ENCODE data around the gene CD244.
"Not testable (repeated sequence)": the region's sequence is repeated elsewhere in the genome, so short reads cannot be mapped to it uniquely, and the experiment has no call there.

CD244 gene

DNA sequence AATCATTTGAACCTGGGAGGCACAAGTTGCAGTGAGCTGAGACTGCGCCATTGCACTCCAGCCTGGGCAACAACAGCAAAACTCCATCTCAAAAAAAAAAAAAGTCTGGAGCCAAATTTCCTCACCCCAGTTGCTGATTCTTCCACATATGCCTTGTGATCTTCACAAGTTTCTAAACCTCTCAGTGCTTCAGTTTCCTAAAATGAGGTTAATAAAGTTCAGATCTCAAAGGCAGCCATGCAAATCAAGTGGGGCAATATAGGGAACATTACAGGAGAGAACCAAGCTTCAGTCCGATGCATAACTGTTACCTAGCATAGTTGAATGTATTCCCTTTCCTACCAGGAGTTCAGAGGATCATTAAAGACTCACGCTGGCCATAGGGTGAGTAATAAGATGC is 17.5 kb upstream of the CD244 start:
- no peak for FAIRE-seq
- DNase-seq (ENCODE audit: insufficient read length, low spot score), result no peak

DNA sequence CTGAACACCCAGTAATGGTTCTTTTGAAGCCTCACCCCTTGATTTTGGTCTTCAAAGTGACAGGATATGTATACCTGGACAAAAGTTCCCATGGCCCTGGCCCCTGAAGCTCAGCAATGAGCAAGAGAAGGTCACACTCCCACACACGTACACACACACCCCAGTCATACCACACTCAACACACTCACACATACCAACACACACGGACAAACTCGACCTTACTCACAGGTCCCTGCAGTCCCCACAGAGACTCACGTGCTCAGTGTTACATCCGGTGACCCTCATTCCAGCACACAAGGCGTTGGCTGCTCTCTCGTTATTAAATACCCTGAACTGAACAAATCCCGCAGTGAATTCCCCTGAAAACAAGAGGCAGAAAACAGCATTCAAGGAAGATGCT is 16.4 kb upstream of the CD244 start:
- no peak for DNase-seq (ENCODE audit: insufficient read length, low spot score)
- FAIRE-seq, result no peak

DNA sequence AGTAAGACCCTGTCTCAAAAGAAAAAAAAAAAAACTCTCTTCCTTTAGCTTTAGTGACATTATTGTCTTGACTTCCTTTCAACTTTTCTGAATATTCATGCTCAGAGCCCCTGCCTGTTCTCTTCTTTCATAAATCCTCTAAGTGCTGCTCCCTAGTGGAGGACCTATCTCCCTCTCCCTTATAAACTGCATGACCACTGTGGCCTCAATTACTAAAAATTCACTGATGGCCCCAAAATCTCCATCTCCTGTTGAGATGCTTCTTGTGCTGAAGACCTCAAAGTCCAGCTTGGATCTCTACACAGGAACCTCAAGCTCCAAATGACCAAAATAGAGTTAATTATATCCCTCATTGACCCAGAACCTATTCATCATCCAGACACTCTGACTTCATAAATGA is 14.5 kb upstream of the CD244 start:
- no peak for DNase-seq (ENCODE audit: insufficient read length, low spot score)
- FAIRE-seq, result no peak

DNA sequence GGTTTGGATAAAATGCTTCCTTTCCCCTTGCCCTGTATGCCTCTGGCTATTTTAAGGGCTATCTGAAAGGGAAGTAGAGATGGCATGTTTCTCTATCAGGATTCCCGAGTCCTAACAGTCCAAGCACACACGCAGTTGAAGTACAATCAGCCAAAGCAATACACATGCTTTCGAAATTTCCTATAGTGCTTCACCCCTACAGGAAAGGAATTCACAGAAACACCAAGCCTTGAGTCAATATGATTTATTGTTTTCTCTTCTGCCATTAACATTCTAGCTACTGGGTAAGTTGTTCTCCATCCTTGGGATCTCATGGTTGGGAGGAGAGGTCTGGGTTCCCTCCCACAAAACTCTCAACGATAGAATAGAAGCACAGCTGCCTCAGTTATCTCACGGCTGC is 13.6 kb upstream of the CD244 start:
- no peak for FAIRE-seq
- no peak for DNase-seq (ENCODE audit: insufficient read length, low spot score)

DNA sequence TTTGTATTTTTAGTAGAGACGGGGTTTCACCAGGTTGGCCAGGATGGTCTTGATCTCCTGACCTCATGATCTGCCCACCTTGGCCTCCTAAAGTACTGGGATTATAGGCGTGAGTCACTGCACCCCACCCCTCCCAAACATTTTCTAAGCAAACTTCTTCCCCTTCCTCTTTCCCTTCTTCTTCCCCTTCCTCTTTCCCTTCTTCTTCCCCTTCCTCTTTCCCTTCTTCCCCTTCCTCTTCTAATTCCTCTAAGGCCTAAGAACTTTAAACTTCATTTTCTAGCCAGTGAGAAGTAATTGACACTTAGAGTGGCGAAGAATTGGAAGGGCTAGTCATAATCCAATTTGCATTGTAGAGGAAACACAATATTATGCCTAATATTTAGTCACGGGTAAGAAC is 12.9 kb upstream of the CD244 start:
- FAIRE-seq; DNase-seq (ENCODE audit: insufficient read length, low spot score): not testable (repeated sequence)

DNA sequence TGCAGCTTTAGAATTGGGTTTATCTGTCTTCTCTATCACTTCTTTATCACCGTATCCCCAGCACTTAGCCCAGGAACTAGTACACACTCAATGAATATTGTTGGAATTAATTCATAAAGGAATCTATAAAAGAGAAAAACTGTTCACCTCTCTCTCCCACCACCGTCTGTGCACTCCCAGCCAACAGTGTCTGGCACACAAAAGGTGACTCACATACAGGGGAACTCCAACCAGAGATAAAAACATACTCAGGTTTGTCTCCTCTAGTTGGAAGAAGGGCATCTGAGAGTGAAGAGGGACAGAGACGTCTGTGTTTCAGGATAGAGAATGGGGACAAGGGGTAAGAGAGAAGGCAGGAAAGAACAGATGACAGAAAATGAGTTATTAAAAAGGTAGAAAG is 12.2 kb upstream of the CD244 start:
- DNase-seq (ENCODE audit: insufficient read length, low spot score) (no peak), FAIRE-seq (no peak)

DNA sequence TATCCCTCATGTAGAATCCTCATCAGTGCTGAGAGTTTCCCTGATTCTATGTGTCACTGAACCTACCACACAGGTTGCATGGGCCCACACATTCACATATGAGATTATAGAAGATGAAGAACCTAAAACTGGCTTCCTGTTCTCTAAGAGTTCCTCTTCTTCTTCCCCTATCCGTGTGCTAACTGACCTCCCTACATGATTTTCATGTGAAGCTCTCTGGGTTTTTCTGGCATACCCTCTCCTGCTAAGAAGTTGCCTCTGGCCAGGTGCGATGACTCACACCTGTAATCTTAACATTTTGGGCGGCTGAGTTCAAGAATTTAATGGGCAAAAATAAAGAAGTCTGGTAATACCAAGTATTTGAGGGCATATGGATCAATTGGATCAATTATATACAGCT is 5.5 kb upstream of the CD244 start:
- FAIRE-seq, result no peak
- no peak for DNase-seq (ENCODE audit: insufficient read length, low spot score)

DNA sequence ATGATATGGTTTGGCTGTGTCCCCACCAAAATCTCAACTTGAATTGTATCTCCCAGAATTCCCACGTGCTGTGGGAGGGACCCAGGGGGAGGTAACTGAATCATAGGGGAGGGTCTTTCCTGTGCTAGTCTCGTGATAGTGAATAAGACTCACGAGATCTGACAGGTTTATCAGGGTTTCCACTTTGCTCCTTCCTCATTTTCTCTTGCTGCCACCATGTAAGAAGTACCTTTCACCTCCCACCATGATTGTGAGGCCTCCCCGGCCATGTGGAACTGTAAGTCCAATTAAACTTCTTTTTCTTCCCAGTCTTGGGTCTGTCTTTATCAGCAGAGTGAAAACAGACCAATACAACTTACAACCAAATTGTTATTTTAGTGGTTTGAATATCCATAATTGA is 5.0 kb upstream of the CD244 start:
- not testable (repeated sequence) for DNase-seq (ENCODE audit: insufficient read length, low spot score); FAIRE-seq

DNA sequence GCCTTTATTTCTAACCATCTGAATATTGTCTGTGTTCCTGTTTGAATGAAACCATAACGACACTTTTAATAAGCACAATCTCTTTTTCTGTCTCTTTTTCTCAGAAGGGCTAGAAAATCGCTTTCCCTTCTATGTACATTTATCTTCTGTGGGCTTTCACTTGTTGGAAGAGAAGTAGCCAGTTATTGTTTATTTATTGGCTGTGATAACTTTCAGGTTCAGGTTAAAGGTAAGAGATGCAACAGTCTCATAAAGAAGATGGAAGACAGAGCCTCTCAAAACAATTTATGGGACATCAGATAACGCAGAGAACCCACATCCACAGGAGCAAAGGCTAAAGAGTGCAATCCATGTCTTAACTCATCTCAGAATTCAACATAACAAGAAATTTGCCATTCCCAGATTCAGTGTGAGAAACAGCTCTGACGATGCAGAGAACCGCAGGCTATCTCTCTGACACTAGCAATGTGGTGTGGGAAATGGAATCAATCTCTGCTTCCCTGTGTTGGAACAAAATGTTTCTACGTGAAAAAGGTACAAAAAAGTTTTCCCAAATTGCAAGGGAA is 4.1 kb upstream of the CD244 start:
- no peak for DNase-seq (ENCODE audit: insufficient read length, low spot score)
- FAIRE-seq, result no peak

DNA sequence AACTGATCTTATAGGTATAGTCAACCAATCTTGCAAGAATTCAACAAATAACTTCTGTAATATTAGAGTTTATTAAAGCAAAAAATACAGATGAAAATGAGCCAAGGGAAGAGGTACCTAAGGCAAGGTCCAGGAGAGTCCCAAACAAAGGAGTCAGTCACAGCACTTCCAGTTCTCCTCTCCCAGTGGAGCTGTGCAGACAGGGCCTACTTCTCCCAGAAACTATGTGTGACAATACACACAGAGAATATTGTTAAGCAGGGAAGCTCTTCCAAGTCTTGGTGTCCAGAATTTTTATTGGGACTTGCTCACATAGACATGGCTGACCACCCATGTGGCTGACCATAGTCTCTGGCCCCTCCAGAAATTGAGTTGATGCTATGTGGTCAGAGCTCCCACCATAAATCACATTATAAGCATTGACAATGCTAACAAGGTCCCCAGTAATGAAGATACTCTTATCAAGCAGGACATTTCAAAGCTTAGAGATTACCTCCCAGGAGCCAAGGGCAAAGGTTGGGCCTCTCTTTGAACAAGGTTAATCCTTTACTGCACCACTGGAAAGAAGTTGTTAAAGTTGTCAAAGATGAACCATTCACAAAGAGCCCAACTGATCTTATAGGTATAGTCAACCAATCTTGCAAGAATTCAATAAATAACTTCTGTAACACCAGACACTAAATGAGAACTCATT is 3.5 kb upstream of the CD244 start:
- FAIRE-seq, result no peak
- DNase-seq (ENCODE audit: insufficient read length, low spot score), result no peak

DNA sequence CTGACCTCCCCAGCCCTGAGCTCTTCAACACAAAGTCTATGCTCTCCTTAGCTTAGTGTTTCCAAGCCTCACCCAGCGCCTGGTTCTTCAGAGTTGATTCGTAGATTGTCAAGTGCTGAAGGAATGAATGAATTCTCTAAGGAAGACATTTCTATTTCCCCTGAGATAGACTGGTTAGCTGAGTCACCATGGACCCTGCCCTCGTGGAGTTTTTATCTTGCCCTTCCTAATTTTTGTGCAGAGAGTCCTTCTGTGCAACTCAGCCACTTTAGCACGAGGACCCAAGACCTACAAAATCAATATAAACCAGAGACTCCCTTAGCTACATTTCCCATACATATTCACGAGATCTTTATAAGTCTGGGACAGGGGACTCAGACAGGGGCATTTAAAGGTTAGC is 2.6 kb upstream of the CD244 start:
- DNase-seq (ENCODE audit: insufficient read length, low spot score), result no peak
- FAIRE-seq, result no peak

DNA sequence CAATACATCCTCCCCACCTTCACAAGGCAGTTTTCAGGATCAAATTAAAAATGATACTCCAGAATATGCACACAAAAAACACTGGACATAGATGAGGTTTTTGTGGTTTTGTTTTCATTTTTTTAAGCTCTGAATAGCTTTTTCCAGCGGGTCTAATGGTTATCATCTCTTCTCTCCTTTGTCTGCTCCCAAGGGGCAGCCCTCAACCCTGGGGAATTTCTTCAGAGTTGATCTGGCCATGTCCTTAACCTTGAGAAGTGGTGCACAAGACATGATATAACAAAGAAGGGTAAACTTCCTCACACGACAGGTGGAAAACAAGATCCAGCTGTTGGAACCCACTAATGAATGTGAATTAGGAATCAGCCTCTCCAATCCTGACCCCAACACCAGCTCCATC is 1.5 kb upstream of the CD244 start:
- no peak for FAIRE-seq

DNA sequence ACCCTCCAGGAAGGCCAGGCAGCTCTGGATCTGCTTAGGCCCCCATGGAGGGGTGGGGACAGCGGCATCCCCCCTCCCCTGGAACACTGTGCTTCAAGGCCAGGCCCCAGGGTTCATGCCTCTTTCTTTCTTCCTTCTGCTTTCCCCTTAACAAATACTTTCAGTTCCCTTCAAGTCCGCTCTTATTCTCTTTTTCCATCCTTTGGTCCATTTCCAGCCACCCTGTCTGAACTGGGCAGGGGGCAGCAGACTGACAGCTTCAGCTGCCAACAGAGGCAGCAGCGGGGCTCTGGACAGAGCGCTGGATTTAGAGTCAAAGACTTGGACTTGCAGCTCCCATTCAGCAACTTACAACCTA is 1.1 kb upstream of the CD244 start:
- FAIRE-seq, result no peak
- DNase-seq (ENCODE audit: insufficient read length, low spot score), result no peak

More for the DNA sequence above, 1.5 kb upstream of the CD244 start:
- DNase-seq (ENCODE audit: insufficient read length, low spot score), result no peak

DNA sequence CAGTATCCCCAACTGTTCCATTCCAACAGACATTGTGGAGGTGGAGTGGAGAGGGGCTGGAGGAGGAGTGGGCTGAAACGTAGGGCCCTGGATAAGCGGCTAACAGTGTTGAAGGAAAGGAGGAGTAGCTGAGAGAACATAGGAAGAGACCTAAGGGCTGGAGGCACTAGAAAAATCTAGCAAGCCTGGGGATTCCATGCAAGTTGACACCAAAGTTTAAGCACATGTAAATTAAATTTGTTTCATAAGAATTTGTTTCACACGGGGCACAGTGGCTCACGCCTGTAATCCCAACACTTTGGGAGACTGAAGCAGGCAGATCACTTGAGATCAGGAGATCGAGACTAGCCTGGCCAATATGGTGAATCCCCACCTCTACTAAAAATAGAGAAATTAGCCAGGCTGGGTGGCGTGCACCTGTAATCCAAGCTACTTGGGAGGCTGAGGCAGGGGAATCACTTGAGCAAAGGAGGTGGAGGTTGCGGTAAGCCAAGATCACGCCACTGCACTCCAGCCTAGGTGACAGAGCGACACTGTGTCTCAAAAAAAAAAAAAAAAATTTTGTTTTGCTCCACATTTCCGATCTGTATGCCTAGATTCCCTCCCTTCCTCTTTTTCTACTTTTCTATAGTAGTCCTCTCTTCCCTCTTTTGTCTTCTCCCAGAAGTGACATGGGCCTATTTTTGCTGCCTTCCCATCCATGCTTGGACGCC is 530 bp upstream of the CD244 start:
- FAIRE-seq, result no peak
- DNase-seq (ENCODE audit: insufficient read length, low spot score), result no peak

DNA sequence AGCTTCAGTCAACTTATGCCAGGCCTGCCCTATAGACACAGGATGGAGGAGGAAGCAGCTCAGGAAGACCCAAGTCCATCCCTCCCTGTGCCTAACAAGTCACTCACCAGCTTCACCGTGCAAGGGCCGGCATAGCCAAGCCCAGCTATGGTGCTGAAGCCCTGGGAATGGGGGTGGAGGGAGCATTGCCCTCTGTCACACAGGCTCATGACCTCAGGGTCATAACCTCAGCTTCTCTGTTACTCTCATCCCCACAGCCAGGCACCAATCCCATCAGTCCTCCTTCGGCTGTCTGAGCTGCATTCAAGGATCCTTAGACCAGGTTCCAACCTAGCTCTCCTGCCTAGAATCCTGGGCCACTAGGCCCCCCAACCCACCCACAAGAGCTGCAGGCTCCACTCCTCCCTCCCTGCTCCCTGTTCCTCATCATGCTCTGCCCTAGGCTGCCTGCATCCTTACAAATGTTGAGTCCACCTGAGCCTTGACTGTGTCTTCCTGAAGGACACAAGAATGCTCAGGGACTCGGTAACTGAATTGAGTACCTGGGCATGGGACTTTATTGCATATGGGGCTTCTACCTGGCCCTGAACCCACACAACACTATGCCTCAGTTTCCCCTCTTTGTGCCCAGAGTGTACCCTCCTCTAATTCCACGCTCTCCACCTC is 1.7 kb downstream of the CD244 start:
- no peak for FAIRE-seq
- DNase-seq (ENCODE audit: insufficient read length, low spot score), result no peak

DNA sequence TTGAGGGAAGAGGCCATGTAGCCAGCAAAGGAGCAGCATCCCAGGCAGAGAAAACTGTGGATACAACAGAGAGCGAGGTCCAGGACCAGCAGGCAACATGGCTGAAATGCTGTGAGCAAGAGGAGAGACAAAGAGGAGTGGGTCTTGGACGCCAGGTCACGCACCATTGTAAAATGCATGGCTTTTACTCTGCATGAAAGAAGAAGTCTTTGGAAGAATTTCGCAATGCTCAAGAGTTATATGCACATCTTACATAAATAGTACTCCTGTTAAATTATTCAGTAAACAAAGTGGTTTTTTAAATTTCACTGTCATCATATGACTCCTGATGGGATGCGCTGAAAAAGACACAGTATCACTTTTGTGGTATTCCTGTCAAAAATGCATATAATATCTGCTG is 3.5 kb downstream of the CD244 start:
- no peak for DNase-seq (ENCODE audit: insufficient read length, low spot score)
- FAIRE-seq, result no peak

DNA sequence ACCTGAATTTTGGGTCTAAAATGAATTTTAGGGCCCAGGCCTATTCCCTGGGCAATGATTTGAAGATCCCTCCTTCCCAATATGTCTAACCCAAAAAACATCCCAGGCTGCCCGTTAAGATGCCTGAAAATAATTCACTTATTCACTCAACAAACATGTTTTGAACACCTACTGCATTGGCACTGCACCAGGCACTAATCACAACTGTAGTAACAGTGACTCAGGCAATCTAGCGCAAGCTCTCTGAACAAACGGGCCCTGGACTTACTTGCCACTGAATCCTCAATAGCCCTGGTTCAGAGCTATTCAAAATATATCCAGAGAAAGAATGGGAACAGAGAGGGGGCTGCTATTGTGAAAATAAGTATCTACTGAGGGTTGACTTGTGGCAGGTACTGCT is 4.2 kb downstream of the CD244 start:
- DNase-seq (ENCODE audit: insufficient read length, low spot score), result no peak
- FAIRE-seq, result no peak

DNA sequence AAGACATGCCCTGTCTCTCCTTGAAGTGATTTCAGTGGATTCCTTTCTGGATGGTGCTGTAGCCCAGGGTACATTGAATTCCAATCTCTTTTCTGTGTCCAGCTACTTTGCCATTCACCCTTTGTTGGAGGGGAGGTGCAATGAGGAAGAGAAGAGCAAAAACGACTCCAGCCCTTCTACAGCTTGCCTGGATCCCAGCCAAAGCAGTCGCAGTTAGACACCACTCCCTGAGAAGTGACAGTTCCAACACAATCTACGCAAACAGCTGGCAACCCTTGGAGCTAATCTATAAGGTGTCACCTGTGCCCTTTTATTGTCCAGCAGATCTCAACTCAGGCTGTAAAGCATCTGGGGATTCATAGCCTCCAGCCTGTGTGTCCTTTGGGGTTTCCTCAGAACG is 4.6 kb downstream of the CD244 start:
- FAIRE-seq (no peak), DNase-seq (ENCODE audit: insufficient read length, low spot score) (no peak)

DNA sequence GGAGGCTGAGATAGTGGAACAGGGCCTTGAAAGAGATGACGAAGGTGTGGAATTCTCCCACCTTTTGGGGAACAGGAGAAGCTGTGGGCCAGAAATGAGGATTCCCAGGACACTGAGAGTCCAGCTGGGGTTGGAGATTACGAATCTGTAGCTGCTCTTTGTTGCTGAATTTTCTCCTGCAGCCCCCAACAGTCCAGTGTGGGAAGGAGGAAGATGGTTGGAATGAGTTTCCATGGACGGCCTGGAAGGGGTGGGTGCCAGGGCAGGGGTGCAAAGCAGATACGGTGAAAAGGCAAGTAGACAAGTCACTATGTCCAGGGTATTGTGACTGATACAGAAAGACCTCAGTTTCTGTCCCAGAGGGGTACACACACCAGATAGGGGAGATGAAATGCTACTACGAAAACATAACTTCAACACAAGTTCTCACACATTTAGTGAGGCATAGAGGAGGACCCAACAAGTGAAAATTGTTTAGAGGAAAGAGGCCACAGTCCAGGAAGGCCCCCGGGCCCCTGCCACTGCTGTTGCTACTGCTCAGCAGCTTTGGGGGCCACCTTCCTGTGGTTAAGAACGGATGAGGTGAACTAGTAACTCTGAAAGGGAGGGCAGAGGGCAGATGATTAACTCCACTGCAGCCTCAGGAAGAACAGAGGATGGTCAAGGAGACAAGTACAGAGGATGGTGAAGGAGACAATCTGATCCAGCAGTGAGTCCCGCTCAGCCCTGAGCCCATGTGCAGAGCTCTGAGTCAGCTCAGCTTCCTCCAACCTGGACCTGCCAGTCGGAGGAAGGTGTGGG is 7.3 kb downstream of the CD244 start:
- DNase-seq (ENCODE audit: insufficient read length, low spot score), result no peak
- FAIRE-seq, result no peak

DNA sequence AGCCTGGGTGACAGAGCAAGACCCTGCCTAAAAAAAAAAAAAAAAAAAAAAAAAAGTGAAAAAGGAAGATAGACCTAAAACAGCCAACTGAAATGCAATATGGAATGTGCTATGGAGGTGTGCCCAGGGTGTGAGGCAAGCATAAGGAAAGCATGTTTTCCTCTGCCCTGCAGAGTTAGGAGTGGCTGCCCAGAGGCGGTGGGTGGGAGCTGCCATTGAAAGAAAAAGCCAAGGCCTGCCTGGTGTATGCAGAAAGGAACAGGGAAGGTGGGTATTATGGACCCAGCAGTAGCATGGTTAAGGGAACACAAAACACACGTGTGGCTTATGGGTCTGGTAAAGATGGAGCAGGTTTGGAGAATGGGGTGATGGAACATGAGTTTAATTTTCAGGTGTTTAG is 8.9 kb downstream of the CD244 start:
- FAIRE-seq, result no peak

DNA sequence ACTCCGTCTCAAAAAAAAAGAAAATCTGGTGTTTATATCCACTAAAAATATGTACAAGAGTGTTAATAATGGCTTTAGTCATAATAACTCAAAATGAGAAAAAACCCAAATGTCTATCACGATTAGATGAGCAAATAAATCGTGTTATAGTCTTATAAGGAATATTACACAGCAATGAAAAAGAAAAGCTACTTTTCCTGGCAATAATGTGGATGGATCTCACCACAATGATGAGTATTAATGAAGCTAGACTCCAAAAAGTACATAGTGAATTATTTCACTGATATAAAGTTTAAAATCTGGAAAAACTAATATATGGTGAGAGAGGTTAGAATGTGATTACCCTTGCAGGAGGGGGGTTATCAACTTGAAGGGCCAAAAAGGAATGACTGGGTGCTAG is 9.7 kb downstream of the CD244 start:
- DNase-seq (ENCODE audit: insufficient read length, low spot score) (no peak), FAIRE-seq (no peak)

More for the DNA sequence above, 8.9 kb downstream of the CD244 start:
- DNase-seq (ENCODE audit: insufficient read length, low spot score), result no peak

Measured in HTR-8/SVneo (cell line).